Jurkat, Clone E6-1 (cell line): ENCODE results near the gene C17orf50.

Experiments used
- DNase-seq: peaks from one replicate; pipeline ENCODE4 v3.0.0-alpha.2; 2011; ENCODE audit warnings: low read depth, low spot score
- H3K4me3 ChIP-seq: 2 replicates; pipeline ENCODE4 v1.5.1; 2011; ENCODE audit warnings: mild to moderate bottlenecking, low read length, control low read depth, moderate library complexity

C17orf50 gene

GRCh38 chr17:35773679-35774425 lies 13.2 kb downstream of the C17orf50 start:
- H3K4me3 ChIP-seq = no peak overlapping the region
- no peak for DNase-seq

DNA sequence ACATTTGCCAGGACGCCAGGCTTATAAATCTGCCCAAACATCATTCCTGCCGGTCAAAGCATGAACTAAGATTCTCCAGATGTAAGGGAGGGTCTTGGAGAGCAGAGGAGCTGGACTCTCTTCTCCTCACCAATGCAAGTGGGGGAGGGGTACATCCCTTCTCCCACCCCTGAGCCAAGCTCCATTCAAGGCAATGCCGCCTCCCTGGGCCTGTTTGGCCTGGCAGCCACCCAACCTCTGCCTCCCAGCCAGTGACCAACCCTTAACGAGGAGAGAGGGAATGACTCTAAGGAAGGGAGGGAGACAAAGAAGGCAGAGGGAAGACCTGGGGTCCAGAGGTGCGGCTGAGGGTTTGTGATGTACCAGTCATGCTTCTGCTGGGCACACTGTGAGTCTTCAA lies 13.8 kb downstream of the C17orf50 start:
- no peak overlapping the region for H3K4me3 ChIP-seq
- no peak for DNase-seq

GRCh38 chr17:35775039-35775438 lies 14.4 kb downstream of the C17orf50 start:
- DNase-seq = no peak
- no peak overlapping the region for H3K4me3 ChIP-seq

DNA sequence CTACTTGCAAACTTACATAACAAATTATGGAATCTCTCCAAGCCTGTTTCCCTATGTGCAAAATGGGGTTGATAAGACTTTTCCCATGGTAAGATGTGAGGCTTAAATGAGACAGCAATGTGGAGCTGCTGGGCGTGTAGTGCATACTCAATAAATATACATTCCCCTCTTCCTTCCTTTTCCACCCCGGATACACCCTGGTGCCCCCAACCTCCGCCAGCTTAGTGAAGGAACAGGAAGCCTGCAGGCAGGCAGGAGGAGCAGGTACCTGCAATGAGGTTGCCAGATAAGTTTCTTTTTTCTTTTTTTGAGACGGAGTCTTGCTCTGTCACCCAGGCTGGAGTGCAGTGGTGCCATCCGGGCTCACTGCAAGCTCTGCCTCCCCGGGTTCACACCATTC lies 14.9 kb downstream of the C17orf50 start:
- H3K4me3 ChIP-seq = no peak overlapping the region
- no peak for DNase-seq

- no peak for DNase-seq
- H3K4me3 ChIP-seq = no peak overlapping the region
Measured at GRCh38 chr17:35778641-35779196, 18.0 kb downstream of the C17orf50 start.

DNA sequence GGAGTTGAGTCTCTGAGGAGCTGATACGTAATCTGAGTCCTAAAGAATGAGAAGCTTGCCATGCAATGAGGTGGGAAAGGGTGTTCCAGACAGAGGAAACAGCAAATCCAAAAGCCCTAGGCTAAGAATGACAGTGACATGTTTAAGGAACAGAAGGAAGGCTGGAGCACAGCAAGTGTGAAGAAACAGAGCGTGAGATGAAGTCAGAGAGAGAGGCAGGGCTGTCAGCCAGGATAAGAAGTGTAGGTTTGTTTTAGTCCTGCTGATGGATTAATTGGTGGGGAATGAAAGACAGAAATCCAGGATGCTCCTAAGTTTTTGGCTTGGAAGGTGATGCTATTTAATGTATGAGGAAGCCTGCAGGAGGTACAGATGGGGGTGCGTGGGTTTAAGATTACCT lies 20.3 kb downstream of the C17orf50 start:
- H3K4me3 ChIP-seq = no peak overlapping the region
- DNase-seq = no peak

- no peak overlapping the region for H3K4me3 ChIP-seq
- DNase-seq = no peak
Measured at GRCh38 chr17:35784895-35785294, 24.2 kb downstream of the C17orf50 start.

GRCh38 chr17:35786941-35787432 lies 26.3 kb downstream of the C17orf50 start:
- no peak for DNase-seq
- no peak overlapping the region for H3K4me3 ChIP-seq

DNA sequence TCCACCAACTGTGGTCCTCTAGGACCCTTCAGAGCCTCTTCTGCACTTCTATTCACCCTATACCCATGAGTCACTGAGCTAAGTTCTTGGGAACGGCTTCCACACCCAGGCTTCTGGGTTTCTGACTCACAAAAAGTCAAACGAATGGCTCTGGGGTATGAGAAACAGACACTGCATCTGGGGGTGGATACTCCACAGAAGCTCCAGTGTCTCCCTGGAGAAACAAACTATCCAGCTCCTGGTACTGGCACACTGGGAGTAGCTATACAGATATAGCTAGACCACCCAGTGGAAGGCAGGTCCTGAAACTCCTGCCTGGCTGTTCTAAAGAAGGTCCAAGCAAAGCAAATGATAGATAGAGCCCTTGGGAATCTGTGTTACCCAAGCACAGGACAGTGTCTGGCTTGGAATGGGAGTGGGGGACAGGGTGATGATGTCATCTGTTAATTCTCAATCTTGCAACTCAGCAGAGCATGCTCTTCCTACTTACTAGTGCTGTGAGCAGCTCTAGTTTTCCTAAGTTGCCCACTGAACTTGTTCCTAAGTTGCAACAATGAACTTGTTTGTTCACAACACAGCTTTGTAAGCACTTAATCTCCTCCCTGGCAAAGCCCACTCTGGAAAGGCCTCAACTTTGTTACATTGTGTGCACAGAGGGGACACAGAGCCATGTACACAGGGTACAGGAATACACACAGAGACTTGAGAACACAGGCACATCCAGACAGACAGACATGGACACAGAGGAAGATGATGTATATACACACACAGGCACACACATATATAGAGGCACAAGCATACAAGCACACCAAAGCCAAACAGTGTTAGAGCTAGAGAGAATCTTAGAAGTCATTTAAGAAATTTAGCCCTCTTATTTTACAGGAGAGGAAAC lies 28.0 kb downstream of the C17orf50 start:
- no peak for DNase-seq
- no peak overlapping the region for H3K4me3 ChIP-seq

GRCh38 chr17:35790841-35791240 lies 30.2 kb downstream of the C17orf50 start:
- no peak overlapping the region for H3K4me3 ChIP-seq
- no peak for DNase-seq

DNA sequence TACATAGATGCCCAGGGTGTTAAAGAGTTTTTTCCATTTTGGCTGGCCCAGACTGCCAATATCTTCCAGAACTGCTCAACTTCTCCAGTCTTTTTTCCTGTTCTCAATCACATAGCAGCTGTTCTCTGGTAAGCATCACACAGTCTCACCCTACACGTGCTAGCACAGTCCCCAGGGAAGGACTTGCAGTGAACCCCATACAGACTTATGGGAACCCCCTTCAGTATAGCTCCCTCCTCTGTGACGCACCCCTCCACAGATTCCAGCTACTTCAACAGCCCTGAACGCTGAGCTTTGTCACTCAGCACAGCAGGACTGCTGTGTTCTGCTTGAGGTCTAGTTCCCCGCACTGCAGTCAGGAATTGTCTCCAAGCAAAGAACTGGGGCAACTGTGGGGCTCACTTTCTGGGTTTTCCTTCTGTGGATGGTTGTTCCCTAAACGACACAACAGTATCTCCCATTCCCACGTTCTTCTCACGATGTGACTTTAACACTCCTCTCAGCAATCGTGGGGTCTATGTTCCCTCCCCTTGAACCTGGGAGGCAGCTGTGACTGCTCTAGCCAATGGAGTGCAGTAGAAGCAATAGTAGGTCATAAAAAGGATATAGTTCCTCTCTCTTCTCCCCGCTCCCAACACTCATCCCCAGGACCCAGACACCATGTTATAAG lies 31.1 kb downstream of the C17orf50 start:
- DNase-seq = no peak
- no peak overlapping the region for H3K4me3 ChIP-seq

GRCh38 chr17:35793257-35793656 lies 32.6 kb downstream of the C17orf50 start:
- no peak overlapping the region for H3K4me3 ChIP-seq
- DNase-seq = no peak

DNA sequence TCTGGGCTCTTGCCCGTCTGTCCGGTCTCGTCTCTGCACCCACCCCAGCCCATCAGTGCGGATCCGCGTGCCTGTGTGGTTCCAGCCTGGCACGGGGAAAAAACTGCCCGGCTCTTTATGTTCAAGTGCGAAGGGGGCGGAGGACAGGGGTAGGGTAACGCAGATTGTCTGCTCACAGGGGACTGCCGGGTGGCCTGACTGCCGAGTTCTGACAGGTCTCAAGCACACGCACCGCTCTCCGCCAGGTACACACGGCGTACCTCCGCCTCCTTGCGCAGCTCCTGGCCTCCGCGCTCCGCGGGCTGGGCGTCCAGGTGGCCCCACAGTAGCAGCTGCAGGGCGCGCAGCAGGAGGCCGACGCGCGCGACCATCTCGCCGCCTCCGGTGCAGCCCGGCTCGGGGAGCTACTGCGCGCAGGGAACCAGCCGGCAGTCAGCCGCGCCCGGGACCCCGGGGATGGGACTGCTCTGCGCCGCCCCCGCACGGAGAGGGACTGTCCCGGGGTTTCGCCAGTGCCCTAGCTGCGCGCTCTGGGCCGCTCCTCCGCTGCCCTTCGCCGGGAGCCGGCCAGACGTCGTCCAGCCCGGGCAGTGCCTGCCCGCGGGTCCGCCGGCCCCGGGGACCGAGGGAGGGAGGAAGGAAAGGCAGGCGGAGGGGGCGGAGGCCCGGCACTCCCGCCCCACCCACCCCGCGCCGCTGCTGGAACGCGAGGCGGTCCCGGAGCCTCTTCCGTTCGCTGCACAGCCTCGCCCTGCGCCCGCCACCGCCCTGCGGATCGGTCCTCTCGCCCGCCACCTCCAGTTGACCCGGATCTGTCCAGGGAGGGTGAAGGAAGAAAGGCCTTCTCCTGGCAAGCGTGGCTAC lies 34.6 kb downstream of the C17orf50 start, which contains the start of gene MMP28:
TSS of gene MMP28 (minus strand) at position 635 of the 864 bp plus-strand sequence. CDS start at position 371, 264 bp downstream.
- no peak for DNase-seq
- H3K4me3 ChIP-seq = peak within 1 kb of the TSS; percentile 47

GRCh38 chr17:35795871-35796265 lies 35.2 kb downstream of the C17orf50 start:
- no peak for DNase-seq
- H3K4me3 ChIP-seq = peak overlapping the region; percentile 47

- DNase-seq = no peak
- no peak overlapping the region for H3K4me3 ChIP-seq
Measured at GRCh38 chr17:35796942-35797341, 36.3 kb downstream of the C17orf50 start.

DNA sequence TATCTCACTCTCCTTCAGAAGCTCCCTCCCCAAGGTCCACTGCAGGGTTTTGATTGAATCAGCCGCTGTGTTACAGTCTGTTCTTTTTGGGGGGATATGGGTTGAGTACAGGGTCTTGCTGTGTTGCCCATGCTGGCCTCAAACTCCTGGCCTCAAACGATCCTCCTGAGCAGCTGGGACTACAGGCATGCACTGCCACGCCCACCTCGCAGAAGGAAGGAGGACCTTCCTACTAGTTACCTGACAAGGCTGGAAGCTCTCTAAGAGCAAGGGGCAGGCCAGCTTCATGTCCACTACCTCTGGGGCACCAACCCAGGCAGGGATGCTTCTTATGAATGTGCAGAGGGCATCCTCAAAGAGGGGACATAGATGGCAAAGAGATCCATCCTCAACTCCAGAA lies 36.7 kb downstream of the C17orf50 start:
- no peak for DNase-seq
- no peak overlapping the region for H3K4me3 ChIP-seq

DNA sequence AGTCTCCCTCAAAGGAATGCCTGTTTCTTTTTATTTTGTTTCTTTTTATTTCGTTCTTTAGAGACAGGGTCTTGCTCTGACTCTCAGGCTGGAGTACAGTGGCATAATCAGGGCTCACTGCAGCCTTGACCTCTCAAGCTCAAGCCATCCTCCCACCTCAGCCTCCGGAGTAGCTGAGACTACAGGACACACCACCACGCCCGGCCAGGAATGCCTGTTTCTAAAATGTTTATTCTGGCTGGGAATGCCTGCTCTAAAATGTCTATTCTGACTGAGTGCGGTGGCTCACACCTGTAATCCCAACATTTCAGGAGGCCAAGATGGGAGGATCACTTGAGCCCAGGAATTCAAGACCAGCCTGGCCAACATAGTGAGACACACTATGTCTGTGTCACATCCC lies 37.2 kb downstream of the C17orf50 start:
- H3K4me3 ChIP-seq = no peak overlapping the region

GRCh38 chr17:35799942-35800341 lies 39.3 kb downstream of the C17orf50 start:
- H3K4me3 ChIP-seq = no peak overlapping the region
- DNase-seq = no peak

More for the DNA sequence above, 37.2 kb downstream of the C17orf50 start:
- DNase-seq = no peak
